HepG2 (cell line): ENCODE measurements around the gene MAP2K2. TPM values are rescaled to one million over a fixed set of nuclear protein-coding genes. Genes with fewer than 3 reads are reported as not detected.

Experiments
- AGO2 ChIP-seq: fragments of 200-400 bp; formaldehyde crosslinking; optimal IDR thresholded peaks from 2 replicates; pipeline ENCODE3; 2017; ENCODE audit warnings: mild to moderate bottlenecking, low read depth, low read length, moderate library complexity
- AKAP8 ChIP-seq: sonication (generic); formaldehyde crosslinking; IDR thresholded peaks from 2 replicates; pipeline ENCODE4 v1.5.1; 2020; ENCODE audit warnings: mild to moderate bottlenecking, missing genetic modification reagents
- ARID5B ChIP-seq: IDR thresholded peaks from 2 replicates; pipeline ENCODE4 v1.4.0; 2020; ENCODE audit warnings: mild to moderate bottlenecking, missing genetic modification reagents
- GABPA ChIP-seq, 2 experiments: IDR thresholded peaks; 2 replicates each; pipeline ENCODE4 v1.6.1; 2011 to 2016; ENCODE audit warnings: low read depth in 2 of 2, low read length in 1 of 2, missing biosample characterization in 1 of 2, missing genetic modification characterization in 1 of 2
- GABPB1 ChIP-seq: IDR thresholded peaks from 2 replicates; pipeline ENCODE4 v1.6.1; 2016; ENCODE audit warnings: mild to moderate bottlenecking, missing genetic modification reagents, moderate library complexity, missing compliant biosample characterization
- MYC ChIP-seq: sonication (generic); formaldehyde crosslinking; IDR thresholded peaks from 2 replicates; pipeline ENCODE4 v1.9.0; 2021; ENCODE audit warnings: missing genetic modification reagents, borderline replicate concordance
- NFATC3 ChIP-seq: sonication (generic); formaldehyde crosslinking; IDR thresholded peaks from 2 replicates; pipeline ENCODE4 v1.5.1; 2020; ENCODE audit warnings: mild to moderate bottlenecking, missing genetic modification reagents
- NFYB ChIP-seq: sonication (generic); formaldehyde crosslinking; IDR thresholded peaks from 2 replicates; pipeline ENCODE4 v1.4.0; 2020; ENCODE audit warnings: missing genetic modification reagents
- NRL ChIP-seq: sonication (generic); formaldehyde crosslinking; IDR thresholded peaks from 2 replicates; pipeline ENCODE4 v1.5.0; 2020; ENCODE audit warnings: missing genetic modification reagents, mild to moderate bottlenecking, moderate library complexity, borderline replicate concordance
- RBFOX2 ChIP-seq: fragments of 200-400 bp; formaldehyde crosslinking; IDR thresholded peaks from 2 replicates; pipeline ENCODE4 v1.6.1; 2017; ENCODE audit warnings: low read depth, mild to moderate bottlenecking, low read length
- TAF1 ChIP-seq: sonication (generic); formaldehyde crosslinking; IDR thresholded peaks from 2 replicates; pipeline ENCODE4 v1.4.0; 2020; ENCODE audit warnings: missing genetic modification reagents
- TBP ChIP-seq: sonication (generic); formaldehyde crosslinking; IDR thresholded peaks from 2 replicates; pipeline ENCODE4 v1.5.0; 2020; ENCODE audit warnings: missing genetic modification reagents
- TEAD3 ChIP-seq: optimal IDR thresholded peaks from 2 replicates; pipeline ENCODE3; 2016; ENCODE audit warnings: borderline replicate concordance
- ZFP1 ChIP-seq: IDR thresholded peaks from 2 replicates; pipeline ENCODE4 v1.6.1; 2016
- ZFY ChIP-seq: sonication (generic); formaldehyde crosslinking; IDR thresholded peaks from 2 replicates; pipeline ENCODE4 v1.4.0; 2020; ENCODE audit warnings: missing genetic modification reagents
- ZGPAT ChIP-seq: IDR thresholded peaks from 2 replicates; pipeline ENCODE4 v1.6.1; 2016; ENCODE audit warnings: mild to moderate bottlenecking
- ZNF260 ChIP-seq: sonication (generic); formaldehyde crosslinking; IDR thresholded peaks from 2 replicates; pipeline ENCODE4 v1.4.0; 2020; ENCODE audit warnings: missing genetic modification reagents, low read depth, mild to moderate bottlenecking, borderline replicate concordance
- ZNF616 ChIP-seq: sonication (generic); formaldehyde crosslinking; IDR thresholded peaks from 2 replicates; pipeline ENCODE4 v1.5.0; 2020; ENCODE audit warnings: low read depth, mild to moderate bottlenecking, missing genetic modification reagents
- ZNF652 ChIP-seq: IDR thresholded peaks from 2 replicates; pipeline ENCODE4 v1.6.1; 2016; ENCODE audit warnings: low read depth, borderline replicate concordance
- polyA plus RNA-seq, 8 experiments: library from polyadenylated mRNA; depleted of rRNA in 3 of 8; stranded (reverse) in 7 of 8; unstranded in 1 of 8; fragments of >200 nt; fragmentation: Illumina TruSeq in 4 of 8; extraction: Trizol in 4 of 8; gene quantifications; 2 replicates each; pipeline versions ENCODE4 v1.2.1 to v1.2.3, GENCODE V29; 2011 to 2016; ENCODE audit warnings: low read depth in 4 of 8, missing spikeins in 1 of 8, mixed read lengths in 1 of 8; ENCODE audit not compliant: insufficient read depth in 1 of 8
- total RNA-seq, 5 experiments: library from RNA; depleted of rRNA; stranded (reverse); fragments of >200 nt; fragmentation: Illumina TruSeq; extraction: Trizol; gene quantifications; 2 replicates each; pipeline ENCODE4 v1.2.3, GENCODE V29; 2016; ENCODE audit warnings: low read depth in 1 of 5
- TF ChIP-seq, protein P1 (sequence below): sonication (generic); formaldehyde crosslinking; IDR thresholded peaks from 2 replicates; pipeline ENCODE4 v1.4.0; 2020; ENCODE audit warnings: missing genetic modification reagents, borderline replicate concordance

Gene MAP2K2
- total and polyA plus RNA-seq, 2 of the 13 experiments (the other 11 are each of a cell fraction or from before 2014, with no cell fraction given): 70.3 to 80.9 TPM

DNA sequence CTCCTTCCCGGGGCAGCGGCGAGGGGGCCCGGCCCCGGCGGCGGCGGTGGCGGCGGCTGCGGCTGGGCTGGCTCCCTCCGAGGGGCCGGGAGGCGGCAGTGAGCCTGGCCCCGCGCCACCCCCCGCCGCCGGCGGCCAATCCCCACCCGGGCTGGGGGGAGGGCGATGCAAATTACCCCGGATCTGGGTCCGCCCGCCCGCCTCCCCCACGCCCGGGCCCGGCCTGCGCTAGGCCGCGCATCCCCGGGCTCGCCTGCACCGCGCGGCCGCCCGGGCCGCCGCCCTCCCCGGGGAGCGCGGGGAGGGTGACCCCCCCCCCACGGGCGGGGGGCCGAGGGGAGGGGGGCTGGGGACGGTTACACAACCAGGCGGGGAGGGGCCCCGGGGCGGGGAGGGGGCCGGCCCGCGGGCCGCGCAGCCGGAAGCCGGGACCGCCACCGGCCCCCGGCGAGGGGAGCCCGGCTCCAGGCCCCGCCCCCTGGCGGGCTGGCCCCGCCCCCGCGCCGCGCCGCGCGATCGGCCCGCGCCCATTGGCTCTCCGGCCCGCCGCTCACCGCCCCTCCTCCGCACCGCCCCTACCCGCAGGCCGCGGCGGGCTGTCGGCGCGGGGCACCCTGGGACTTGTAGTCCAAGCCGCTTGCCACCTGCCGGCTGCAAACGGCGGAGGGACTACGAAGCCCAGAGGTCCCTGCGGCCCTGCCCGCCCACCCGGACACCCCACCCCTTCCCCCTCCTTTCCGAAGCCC lies 58.3 kb downstream of the MAP2K2 start (continued):
- peak; percentile 95 for TF ChIP-seq AKAP8 (CRISPR knock-in tag)
- TF ChIP-seq TEAD3 (CRISPR knock-in tag): peak; percentile 13
- TF ChIP-seq ZFP1 (CRISPR knock-in tag): no peak
- TF ChIP-seq ARID5B (CRISPR knock-in tag): 0 out of 2 replicates have a peak, but pooled peaks have one; percentile 14
- TF ChIP-seq RBFOX2: peak; percentile 74
- TF ChIP-seq, protein P1, sequence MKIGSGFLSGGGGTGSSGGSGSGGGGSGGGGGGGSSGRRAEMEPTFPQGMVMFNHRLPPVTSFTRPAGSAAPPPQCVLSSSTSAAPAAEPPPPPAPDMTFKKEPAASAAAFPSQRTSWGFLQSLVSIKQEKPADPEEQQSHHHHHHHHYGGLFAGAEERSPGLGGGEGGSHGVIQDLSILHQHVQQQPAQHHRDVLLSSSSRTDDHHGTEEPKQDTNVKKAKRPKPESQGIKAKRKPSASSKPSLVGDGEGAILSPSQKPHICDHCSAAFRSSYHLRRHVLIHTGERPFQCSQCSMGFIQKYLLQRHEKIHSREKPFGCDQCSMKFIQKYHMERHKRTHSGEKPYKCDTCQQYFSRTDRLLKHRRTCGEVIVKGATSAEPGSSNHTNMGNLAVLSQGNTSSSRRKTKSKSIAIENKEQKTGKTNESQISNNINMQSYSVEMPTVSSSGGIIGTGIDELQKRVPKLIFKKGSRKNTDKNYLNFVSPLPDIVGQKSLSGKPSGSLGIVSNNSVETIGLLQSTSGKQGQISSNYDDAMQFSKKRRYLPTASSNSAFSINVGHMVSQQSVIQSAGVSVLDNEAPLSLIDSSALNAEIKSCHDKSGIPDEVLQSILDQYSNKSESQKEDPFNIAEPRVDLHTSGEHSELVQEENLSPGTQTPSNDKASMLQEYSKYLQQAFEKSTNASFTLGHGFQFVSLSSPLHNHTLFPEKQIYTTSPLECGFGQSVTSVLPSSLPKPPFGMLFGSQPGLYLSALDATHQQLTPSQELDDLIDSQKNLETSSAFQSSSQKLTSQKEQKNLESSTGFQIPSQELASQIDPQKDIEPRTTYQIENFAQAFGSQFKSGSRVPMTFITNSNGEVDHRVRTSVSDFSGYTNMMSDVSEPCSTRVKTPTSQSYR (CRISPR knock-in tag): peak; percentile 51; the same call in 1 of the 2 replicates
- peak; percentile 76 for TF ChIP-seq NFYB (CRISPR knock-in tag)
- TF ChIP-seq NFATC3 (CRISPR knock-in tag): no peak
- TF ChIP-seq GABPB1 (CRISPR knock-in tag): peak; percentile 88
- TF ChIP-seq AGO2: no peak
- TF ChIP-seq TBP (CRISPR knock-in tag): 0 out of 2 replicates have a peak, but pooled peaks have one; percentile 52
- TF ChIP-seq MYC (CRISPR knock-in tag): peak; percentile 28; the same call in 1 of the 2 replicates
- TF ChIP-seq TAF1 (CRISPR knock-in tag): peak; percentile 18; the same call in 1 of the 2 replicates
- no peak for TF ChIP-seq ZNF652
- 0 out of 2 replicates have a peak, but pooled peaks have one; percentile 23 for TF ChIP-seq ZGPAT (CRISPR knock-in tag)
- TF ChIP-seq ZNF616: no peak
- TF ChIP-seq NRL (CRISPR knock-in tag): no peak
- TF ChIP-seq GABPA (IDR thresholded peaks at IDR 0.05; ENCODE audit: low read depth, low read length): peak; percentile 58
- peak; percentile 59; the same call in 1 of the 2 replicates for TF ChIP-seq GABPA (CRISPR knock-in tag; IDR thresholded peaks at IDR 0.05; ENCODE audit: low read depth)
- TF ChIP-seq ZFY: peak; percentile 84
- TF ChIP-seq ZNF260: no peak
